Measurements from ENCODE around the gene CFAP61.

CFAP61 gene

DNA sequence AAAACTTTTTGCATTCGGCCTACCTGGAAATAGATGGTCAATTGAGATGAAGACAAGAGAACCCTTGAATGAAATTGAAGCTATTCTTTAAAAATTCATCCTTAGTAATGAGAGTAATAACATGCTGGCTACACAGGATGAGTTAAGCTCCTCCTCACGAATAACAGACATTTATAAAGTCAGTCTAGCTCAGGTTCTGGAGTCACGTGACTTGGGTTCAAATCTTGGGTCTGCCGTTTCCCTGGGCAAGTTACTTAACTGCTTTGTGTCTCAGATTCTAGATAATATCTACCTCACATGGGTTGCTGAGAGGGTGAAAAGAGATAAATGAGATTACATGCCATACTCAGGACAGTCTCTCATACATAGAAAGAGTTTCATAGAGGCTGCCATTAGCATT is 214.2 kb downstream of the CFAP61 start (continued):
- TF ChIP-seq, protein P1, sequence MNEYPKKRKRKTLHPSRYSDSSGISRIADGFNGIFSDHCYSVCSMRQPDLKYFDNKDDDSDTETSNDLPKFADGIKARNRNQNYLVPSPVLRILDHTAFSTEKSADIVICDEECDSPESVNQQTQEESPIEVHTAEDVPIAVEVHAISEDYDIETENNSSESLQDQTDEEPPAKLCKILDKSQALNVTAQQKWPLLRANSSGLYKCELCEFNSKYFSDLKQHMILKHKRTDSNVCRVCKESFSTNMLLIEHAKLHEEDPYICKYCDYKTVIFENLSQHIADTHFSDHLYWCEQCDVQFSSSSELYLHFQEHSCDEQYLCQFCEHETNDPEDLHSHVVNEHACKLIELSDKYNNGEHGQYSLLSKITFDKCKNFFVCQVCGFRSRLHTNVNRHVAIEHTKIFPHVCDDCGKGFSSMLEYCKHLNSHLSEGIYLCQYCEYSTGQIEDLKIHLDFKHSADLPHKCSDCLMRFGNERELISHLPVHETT (tag by site-specific recombination; IDR thresholded peaks at IDR 0.05), result no peak
- TF ChIP-seq, protein P2, sequence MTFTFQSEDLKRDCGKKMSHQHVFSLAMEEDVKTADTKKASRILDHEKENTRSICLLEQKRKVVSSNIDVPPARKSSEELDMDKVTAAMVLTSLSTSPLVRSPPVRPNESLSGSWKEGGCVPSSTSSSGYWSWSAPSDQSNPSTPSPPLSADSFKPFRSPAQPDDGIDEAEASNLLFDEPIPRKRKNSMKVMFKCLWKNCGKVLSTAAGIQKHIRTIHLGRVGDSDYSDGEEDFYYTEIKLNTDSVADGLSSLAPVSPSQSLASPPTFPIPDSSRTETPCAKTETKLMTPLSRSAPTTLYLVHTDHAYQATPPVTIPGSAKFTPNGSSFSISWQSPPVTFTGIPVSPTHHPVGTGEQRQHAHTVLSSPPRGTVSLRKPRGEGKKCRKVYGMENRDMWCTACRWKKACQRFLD (tag by site-specific recombination; IDR thresholded peaks at IDR 0.05), result no peak
- no peak for TF ChIP-seq ZNF529 (tag by site-specific recombination; IDR thresholded peaks at IDR 0.05; ENCODE audit: insufficient replicate concordance)
- no peak for TF ChIP-seq ZNF660 (tag by site-specific recombination; IDR thresholded peaks at IDR 0.05)
- no peak for TF ChIP-seq ZNF416 (tag by site-specific recombination; IDR thresholded peaks at IDR 0.05)

DNA sequence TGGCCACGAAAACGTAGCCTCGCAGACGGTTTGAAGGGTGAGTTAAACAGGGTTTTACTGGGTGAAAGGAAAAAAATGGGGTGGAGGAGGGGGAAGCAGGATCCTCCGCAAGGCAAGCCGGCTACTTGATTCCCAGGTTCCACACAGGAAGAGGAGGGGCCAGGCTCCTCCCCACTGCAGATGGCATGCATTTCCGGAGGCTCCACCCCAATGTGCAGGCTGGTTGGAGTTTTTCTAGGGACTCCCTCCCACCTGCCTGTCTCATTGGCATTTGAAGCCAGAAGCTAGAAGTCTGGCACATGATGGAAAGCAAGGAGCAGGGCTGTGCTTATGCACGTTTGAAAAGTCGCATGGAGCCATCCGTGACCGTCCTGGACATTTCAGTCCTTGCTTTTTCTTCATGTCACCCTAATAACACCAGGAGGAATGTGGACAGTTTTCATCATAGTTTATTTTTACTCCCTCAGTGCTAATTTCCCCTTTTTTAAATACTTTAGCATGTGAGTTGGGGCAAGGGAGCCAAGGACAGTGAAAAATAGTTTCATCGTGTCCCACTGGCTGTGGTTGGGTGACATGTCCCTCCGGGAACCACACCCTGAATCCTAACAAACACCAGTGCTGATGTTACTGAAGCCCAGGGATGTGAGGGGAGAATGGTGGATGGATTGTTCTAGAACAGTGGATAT is 215.5 kb downstream of the CFAP61 start:
- no peaks in the 10 kb centered on the region for H3K36me3 ChIP-seq (ENCODE audit: control insufficient read depth in 2 of 2, insufficient read depth in 1 of 2, low read length in 2 of 2)
- POLR2A ChIA-PET, result no interaction called here
- no peaks in the 10 kb centered on the region for H3K9me3 ChIP-seq (ENCODE audit: control insufficient read depth, insufficient read depth, low read depth, low read length)
- no peak overlapping the region for H3K27ac ChIP-seq (ENCODE audit: extremely low read depth, low read depth, low read length)
- TF ChIP-seq ZNF830 (tag by site-specific recombination; IDR thresholded peaks at IDR 0.05; ENCODE audit: low read depth) (no peak), ZNF473 (tag by site-specific recombination; IDR thresholded peaks at IDR 0.05) (no peak)
- CTCF ChIA-PET, result interaction anchor here (0.7 to 1.6 kb wide), 2 partner anchors 21 to 184 kb away, joined by 3 to 4 read pairs; no protein-coding TSS in a partner anchor
- H3K4me3 ChIP-seq (ENCODE audit: low read depth, low read length), result no peak overlapping the region
- no peaks in the 10 kb centered on the region for H3K4me1 ChIP-seq (ENCODE audit: control insufficient read depth, insufficient read depth, low read length)

DNA sequence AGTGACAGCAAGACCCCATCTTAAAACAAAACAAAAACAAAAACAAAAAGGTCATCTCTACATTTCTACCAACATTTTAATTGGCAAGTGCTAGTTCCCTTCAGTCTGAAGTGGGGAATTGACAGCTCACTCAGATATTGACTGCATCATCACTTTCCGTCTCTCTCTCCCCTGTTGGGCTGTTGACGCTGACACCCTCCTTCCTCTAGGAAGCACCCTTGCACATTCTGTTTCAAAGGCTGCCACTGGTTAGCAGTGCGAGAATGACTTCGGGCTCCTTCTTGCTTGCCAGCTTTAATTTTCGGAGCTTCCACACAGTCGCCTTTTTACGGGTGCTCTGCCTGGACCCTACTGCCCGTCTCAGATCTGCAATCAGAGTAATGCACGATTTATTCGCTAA is 218.9 kb downstream of the CFAP61 start:
- POLR2A ChIA-PET, result no interaction called here
- CTCF ChIA-PET, result no interaction called here
- H3K27ac ChIP-seq (ENCODE audit: extremely low read depth, low read depth, low read length), result no peak overlapping the region
- no peak overlapping the region for H3K4me3 ChIP-seq (ENCODE audit: low read depth, low read length)
- no peaks in the 10 kb centered on the region for H3K4me1 ChIP-seq (ENCODE audit: control insufficient read depth, insufficient read depth, low read length)
- no peaks in the 10 kb centered on the region for H3K36me3 ChIP-seq (ENCODE audit: control insufficient read depth in 2 of 2, insufficient read depth in 1 of 2, low read length in 2 of 2)
- H3K9me3 ChIP-seq (ENCODE audit: control insufficient read depth, insufficient read depth, low read depth, low read length), result no peaks in the 10 kb centered on the region
- TF ChIP-seq KLF10 (tag by site-specific recombination; IDR thresholded peaks at IDR 0.05), result no peak
- no peak for TF ChIP-seq ZNF416 (tag by site-specific recombination; IDR thresholded peaks at IDR 0.05)
- TF ChIP-seq, protein P3, sequence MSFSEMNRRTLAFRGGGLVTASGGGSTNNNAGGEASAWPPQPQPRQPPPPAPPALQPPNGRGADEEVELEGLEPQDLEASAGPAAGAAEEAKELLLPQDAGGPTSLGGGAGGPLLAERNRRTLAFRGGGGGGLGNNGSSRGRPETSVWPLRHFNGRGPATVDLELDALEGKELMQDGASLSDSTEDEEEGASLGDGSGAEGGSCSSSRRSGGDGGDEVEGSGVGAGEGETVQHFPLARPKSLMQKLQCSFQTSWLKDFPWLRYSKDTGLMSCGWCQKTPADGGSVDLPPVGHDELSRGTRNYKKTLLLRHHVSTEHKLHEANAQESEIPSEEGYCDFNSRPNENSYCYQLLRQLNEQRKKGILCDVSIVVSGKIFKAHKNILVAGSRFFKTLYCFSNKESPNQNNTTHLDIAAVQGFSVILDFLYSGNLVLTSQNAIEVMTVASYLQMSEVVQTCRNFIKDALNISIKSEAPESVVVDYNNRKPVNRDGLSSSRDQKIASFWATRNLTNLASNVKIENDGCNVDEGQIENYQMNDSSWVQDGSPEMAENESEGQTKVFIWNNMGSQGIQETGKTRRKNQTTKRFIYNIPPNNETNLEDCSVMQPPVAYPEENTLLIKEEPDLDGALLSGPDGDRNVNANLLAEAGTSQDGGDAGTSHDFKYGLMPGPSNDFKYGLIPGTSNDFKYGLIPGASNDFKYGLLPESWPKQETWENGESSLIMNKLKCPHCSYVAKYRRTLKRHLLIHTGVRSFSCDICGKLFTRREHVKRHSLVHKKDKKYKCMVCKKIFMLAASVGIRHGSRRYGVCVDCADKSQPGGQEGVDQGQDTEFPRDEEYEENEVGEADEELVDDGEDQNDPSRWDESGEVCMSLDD (tag by site-specific recombination; IDR thresholded peaks at IDR 0.05), result no peak
- TF ChIP-seq, protein P4, sequence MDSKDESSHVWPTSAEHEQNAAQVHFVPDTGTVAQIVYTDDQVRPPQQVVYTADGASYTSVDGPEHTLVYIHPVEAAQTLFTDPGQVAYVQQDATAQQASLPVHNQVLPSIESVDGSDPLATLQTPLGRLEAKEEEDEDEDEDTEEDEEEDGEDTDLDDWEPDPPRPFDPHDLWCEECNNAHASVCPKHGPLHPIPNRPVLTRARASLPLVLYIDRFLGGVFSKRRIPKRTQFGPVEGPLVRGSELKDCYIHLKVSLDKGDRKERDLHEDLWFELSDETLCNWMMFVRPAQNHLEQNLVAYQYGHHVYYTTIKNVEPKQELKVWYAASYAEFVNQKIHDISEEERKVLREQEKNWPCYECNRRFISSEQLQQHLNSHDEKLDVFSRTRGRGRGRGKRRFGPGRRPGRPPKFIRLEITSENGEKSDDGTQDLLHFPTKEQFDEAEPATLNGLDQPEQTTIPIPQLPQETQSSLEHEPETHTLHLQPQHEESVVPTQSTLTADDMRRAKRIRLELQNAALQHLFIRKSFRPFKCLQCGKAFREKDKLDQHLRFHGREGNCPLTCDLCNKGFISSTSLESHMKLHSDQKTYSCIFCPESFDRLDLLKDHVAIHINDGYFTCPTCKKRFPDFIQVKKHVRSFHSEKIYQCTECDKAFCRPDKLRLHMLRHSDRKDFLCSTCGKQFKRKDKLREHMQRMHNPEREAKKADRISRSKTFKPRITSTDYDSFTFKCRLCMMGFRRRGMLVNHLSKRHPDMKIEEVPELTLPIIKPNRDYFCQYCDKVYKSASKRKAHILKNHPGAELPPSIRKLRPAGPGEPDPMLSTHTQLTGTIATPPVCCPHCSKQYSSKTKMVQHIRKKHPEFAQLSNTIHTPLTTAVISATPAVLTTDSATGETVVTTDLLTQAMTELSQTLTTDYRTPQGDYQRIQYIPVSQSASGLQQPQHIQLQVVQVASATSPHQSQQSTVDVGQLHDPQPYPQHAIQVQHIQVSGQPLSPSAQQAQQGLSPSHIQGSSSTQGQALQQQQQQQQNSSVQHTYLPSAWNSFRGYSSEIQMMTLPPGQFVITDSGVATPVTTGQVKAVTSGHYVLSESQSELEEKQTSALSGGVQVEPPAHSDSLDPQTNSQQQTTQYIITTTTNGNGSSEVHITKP (tag by site-specific recombination; IDR thresholded peaks at IDR 0.05), result no peak
- TF ChIP-seq ZNF658 (tag by site-specific recombination; IDR thresholded peaks at IDR 0.05), result no peak
- TF ChIP-seq ZNF561 (tag by site-specific recombination; IDR thresholded peaks at IDR 0.05; ENCODE audit: borderline replicate concordance), result no peak
- no peak for TF ChIP-seq ZNF544 (tag by site-specific recombination; IDR thresholded peaks at IDR 0.05)
- no peak for TF ChIP-seq ZNF785 (tag by site-specific recombination; IDR thresholded peaks at IDR 0.05)
- TF ChIP-seq SP3 (tag by site-specific recombination; IDR thresholded peaks at IDR 0.05), result no peak
- TF ChIP-seq, protein P5, sequence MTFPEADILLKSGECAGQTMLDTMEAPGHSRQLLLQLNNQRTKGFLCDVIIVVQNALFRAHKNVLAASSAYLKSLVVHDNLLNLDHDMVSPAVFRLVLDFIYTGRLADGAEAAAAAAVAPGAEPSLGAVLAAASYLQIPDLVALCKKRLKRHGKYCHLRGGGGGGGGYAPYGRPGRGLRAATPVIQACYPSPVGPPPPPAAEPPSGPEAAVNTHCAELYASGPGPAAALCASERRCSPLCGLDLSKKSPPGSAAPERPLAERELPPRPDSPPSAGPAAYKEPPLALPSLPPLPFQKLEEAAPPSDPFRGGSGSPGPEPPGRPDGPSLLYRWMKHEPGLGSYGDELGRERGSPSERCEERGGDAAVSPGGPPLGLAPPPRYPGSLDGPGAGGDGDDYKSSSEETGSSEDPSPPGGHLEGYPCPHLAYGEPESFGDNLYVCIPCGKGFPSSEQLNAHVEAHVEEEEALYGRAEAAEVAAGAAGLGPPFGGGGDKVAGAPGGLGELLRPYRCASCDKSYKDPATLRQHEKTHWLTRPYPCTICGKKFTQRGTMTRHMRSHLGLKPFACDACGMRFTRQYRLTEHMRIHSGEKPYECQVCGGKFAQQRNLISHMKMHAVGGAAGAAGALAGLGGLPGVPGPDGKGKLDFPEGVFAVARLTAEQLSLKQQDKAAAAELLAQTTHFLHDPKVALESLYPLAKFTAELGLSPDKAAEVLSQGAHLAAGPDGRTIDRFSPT (tag by site-specific recombination; IDR thresholded peaks at IDR 0.05), result no peak
- TF ChIP-seq, protein P6, sequence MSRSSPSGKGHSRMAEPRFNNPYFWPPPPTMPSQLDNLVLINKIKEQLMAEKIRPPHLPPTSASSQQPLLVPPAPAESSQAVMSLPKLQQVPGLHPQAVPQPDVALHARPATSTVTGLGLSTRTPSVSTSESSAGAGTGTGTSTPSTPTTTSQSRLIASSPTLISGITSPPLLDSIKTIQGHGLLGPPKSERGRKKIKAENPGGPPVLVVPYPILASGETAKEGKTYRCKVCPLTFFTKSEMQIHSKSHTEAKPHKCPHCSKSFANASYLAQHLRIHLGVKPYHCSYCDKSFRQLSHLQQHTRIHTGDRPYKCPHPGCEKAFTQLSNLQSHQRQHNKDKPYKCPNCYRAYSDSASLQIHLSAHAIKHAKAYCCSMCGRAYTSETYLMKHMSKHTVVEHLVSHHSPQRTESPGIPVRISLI (tag by site-specific recombination; IDR thresholded peaks at IDR 0.05), result no peak
